COR-L47 (cell line): ENCODE results near the gene DYNC1I1.

ENCODE experiments used
- DNase-seq: peaks from one replicate; lab custom pipeline; 2025; lab: John Stamatoyannopoulos, UW

DYNC1I1 gene

DNA sequence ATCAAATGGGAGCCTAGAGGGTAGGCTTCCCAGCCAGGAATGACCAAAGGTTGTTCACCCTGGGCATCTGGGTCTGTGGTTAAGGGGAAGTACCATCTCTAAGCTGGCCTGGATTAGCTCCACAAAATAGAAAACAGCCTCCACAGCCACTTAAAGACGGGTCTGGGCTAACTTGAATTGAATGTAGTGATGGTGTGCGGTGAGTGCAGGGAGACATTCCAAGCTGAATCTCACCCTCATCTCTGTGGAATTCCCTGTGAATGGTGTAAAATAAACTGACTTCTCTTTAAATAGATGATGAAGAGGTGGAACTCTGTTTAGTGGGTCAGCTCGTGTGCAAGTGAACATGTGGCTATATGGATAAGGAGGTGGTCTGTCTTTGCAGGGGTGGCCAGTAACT, 251.0 kb downstream of the DYNC1I1 start:
- DNase-seq = no peak

DNA sequence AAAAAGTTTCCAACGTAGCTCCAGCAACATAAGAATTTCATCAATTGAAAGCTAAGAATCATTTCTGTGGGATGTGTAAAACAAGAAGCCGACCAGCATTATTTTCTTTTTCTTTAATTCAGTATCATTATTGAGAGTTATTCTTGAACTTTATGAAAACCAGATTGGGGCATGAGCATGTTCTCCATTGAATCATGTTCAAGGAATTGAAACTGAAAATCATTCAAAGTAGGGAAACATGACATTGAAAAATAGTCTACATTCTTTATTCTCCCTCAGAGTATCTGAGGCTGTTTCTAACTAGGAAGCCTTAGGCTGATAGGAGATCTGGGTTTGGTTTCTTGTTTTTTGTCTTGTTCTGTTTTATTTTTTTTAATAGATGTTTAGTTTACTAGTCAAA, 253.7 kb downstream of the DYNC1I1 start:
- no peak for DNase-seq

DNA sequence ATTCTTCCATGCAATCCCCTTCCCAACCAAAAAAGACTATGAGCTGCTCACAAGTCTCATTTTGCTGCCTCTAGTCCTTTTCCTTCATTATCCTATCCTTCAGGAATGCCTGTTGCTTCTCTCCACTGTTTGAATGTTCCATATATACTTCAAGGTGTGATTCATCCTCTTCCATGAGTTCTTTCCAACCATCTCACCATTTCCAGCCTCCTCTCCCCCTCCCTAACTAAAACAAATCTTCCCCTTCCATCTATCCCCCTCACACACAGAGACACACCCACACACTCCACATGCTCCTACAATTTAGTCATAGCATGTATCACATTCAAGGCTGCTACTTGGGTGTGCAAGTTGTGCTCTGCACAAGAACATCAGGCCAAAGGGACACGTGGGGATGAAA, 254.3 kb downstream of the DYNC1I1 start:
- DNase-seq = no peak

- DNase-seq = no peak
These were observed 256.4 kb downstream of the DYNC1I1 start for GRCh38 chr7:96028729-96029128.

DNA sequence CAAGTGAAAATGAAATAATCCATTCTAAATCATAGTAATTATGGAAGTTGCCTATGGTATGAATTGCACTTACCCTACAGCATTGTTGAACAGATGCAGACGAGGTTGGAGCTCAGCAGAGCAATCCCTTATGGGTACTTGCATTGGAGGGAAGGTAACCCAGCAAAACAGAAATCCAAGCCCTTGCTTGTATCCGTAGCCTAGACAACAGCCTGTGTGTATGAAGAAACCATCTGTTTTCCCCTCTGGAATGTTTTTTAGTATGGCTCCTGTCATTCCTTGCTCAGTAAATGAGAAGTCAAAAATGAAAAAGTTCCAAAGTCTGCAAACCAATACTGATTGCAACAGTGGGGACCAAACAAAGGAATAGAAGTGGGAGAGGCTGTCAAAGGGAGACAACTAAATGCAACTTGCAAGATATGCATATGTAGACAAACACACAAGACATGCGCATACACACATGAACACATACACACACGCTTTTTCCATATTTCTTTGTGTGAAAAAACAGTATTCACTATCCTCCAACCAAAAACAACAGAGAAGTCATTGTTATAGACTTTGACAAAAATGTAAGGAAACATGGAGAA, 260.8 kb downstream of the DYNC1I1 start:
- no peak for DNase-seq

- peak; percentile 83 for DNase-seq
These were observed 262.8 kb downstream of the DYNC1I1 start for GRCh38 chr7:96034940-96035727.

- no peak for DNase-seq
These were observed 268.0 kb downstream of the DYNC1I1 start for GRCh38 chr7:96040250-96040772.

GRCh38 chr7:96041171-96041570, 268.8 kb downstream of the DYNC1I1 start:
- DNase-seq = no peak

DNA sequence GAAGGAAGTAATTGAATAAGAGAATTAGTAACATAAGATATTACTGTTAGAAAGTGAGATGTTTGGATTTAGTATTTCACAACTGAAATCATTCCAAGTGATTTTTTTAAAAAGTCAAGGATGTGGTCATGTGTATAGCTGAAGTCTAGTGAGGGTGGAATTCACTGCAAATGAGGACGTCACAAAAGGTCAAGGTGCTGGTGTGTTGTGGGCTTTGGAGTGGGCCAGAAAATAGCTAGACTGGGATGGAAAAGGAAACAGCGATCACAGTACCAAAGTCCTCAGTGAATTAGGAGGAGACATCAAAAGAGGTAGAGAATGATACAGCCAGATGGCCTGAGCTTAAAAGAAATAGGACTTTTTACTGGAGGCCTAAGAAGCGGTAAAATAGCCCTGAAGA, 272.8 kb downstream of the DYNC1I1 start:
- no peak for DNase-seq

DNA sequence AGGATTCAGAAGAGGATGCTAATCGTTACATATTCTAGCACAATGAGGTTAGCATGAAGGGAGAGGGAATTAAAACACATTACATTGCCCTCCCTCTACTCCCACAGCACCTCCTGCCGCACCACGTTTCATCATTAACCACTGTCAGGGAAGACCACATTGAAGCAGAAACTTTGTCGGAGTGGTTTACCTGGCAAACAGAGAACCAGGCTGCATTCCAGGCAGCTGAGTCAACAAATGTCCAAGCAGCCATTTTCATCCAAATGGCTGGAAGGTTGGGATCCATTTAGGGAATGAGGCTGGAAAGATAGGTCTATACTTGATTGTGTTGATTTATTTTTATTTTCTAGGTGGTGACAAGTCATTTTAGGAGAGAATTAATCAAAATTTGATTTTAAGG, 273.6 kb downstream of the DYNC1I1 start:
- DNase-seq = peak; percentile 66

GRCh38 chr7:96052289-96052688, 279.9 kb downstream of the DYNC1I1 start:
- no peak for DNase-seq

- peak; percentile 68 for DNase-seq
These were observed 280.6 kb downstream of the DYNC1I1 start for GRCh38 chr7:96052860-96053470.

- DNase-seq = no peak
These were observed 283.4 kb downstream of the DYNC1I1 start for GRCh38 chr7:96055717-96056116.

DNA sequence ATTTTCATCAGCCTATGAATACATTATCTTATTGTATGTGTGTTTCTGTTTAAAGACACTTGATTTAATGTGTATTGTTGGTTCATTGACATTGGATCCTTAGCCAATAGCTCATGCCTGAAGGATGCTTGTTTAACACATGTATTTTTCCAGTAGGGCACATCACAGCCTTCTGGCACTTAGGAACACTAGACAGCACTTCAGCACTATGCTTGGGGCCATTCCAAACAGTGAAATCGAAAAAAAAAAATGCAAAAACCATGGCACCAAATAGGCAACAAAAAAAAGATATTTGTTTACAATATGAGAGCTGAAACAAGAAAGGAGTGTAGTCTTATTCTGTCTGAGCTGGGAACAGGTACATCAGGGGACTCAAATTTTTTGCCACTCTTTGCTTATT, 286.7 kb downstream of the DYNC1I1 start:
- no peak for DNase-seq

GRCh38 chr7:96061009-96061408, 288.7 kb downstream of the DYNC1I1 start:
- DNase-seq = no peak

GRCh38 chr7:96061844-96062243, 289.5 kb downstream of the DYNC1I1 start:
- DNase-seq = peak; percentile 29

DNA sequence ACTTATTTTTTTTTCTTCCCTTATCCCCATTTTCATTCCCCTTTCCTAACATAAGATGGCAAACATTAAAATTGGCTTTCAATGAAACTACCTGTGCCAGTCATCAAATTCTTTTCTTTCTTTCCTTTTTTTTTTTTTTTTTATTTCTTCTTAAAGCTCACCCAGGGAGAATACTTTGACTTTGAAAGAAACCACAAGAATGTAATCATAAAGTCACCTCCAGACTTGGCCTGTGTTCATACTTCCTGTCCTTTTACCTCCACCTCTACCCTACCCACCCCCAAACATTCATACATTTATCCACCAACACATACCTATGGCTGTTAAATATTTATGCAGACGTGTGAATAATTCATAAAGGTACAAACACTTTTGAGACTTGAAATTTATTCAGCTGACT, 295.0 kb downstream of the DYNC1I1 start:
- DNase-seq = no peak

GRCh38 chr7:96069401-96069800, 297.0 kb downstream of the DYNC1I1 start:
- DNase-seq = no peak

DNA sequence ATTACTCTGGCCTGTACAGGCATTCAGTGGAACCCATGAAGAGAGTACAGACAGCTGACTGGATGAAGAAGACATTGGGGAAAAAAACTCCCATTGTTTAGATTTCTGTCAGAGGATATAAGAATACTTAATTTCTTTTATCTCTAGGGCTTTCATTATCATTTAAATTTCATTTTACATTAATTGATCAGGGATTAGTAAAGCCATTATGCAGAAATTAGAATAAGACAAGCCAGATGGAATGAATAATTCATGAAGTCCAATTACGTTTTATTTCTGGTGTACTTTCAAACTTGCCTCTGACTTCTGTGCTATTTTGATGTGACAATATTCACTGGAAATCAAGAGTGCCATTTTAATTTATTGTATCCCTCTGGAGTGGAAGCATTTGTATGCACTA, 302.5 kb downstream of the DYNC1I1 start:
- DNase-seq = no peak

DNA sequence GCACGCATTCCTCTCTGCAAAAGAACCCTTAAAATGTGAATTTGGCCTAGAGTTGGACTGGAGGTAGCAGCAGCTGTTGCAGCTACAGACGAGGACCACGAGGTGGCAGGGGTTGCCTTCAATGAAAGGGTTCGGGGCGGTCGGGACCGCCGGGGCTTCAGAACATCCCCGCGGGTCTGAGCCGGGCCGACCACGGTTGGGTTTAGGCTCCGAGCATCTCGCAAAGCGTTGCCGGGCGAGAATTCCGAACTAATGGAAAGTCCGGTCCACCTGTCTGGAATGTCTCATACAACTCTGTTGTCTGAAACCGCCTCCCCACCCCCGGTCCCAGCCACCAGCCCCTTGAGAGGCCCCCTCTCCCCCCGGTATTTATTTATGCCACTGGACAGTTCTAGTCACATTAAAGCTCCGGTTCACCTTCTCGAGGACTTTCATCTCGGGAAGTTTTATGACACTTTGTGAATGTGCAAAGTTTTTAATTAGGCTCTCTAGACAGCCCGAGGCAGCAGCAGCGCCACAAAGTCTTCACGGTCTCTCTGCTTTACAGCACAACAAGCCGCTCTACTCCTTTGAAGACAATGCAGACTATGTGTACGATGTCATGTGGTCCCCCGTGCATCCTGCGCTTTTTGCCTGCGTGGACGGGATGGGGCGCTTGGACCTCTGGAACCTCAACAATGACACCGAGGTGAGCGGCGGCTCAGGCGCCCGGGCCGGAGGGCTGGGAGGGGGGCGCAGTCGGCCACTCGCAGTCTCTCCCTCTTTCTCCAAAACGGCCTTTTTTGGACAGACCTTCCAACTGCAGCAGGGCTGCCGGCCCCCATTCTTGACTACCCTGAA, 303.4 kb downstream of the DYNC1I1 start:
- DNase-seq = peak; percentile 91

DNA sequence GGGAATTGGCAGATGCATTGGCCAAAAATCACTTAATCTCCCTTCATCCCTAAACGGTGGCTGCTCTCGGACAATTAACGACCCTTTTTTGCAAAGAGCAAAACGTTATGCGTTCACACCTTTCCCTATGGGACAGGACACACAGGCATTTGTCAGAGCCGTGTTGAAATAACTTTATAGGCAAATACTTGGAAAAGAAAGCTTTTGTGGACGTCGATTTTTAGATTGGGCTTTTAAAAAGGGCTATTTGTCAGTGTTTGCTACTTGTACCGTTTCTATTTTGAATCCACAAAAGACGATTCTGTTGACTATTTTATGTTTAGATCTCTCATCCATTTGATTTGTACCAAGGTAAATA, 304.0 kb downstream of the DYNC1I1 start:
- no peak for DNase-seq

- DNase-seq = peak; percentile 76
These were observed 307.7 kb downstream of the DYNC1I1 start for GRCh38 chr7:96080027-96080426.
